Stimulated activated CD4-positive, alpha-beta T cell treated with anti-CD3 and anti-CD28 coated beads, Interleukin-4, amount 100 ng/mL, for 4 hours (primary cell): ENCODE data around the gene SPATC1L.

Experiments used
- DNase-seq, 2 experiments: peaks; one replicate each; pipeline ENCODE4 v3.0.0-alpha.2; 2020

Gene SPATC1L

GRCh38 chr21:46118316-46119143 lies 65.7 kb downstream of the SPATC1L start:
- peak in 1 of 2 experiments; percentile 0 for DNase-seq

GRCh38 chr21:46117586-46118315 lies 66.5 kb downstream of the SPATC1L start:
- no peak for DNase-seq

GRCh38 chr21:46116776-46117585 lies 67.3 kb downstream of the SPATC1L start:
- DNase-seq: peak in 1 of 2 experiments; percentile 0

- no peak for DNase-seq
These were observed 68.0 kb downstream of the SPATC1L start for GRCh38 chr21:46116189-46116775.

GRCh38 chr21:46115441-46116188 lies 68.6 kb downstream of the SPATC1L start:
- DNase-seq: no peak

GRCh38 chr21:46114963-46115362 lies 69.3 kb downstream of the SPATC1L start:
- DNase-seq: no peak

GRCh38 chr21:46113497-46114176 lies 70.6 kb downstream of the SPATC1L start:
- DNase-seq: no peak

GRCh38 chr21:46112725-46113215 lies 71.5 kb downstream of the SPATC1L start:
- no peak for DNase-seq

- no peak for DNase-seq
These were observed 72.2 kb downstream of the SPATC1L start for GRCh38 chr21:46111857-46112724.

- DNase-seq: no peak
These were observed 73.1 kb downstream of the SPATC1L start for GRCh38 chr21:46111193-46111571.
